HG03108 (cell line): ENCODE measurements around the gene ADGRF4.

ENCODE experiments used
- ATAC-seq: cut with Tn5 transposase; IDR thresholded peaks from one replicate; pipeline ENCODE4 v1.9.1; 2021; ENCODE audit warnings: moderate library complexity; ENCODE audit not compliant: unreplicated experiment

ADGRF4 gene

GRCh38 chr6:47680724-47681123 is 17.7 kb upstream of the ADGRF4 start:
- no peak for ATAC-seq

GRCh38 chr6:47681201-47681990 is 17.0 kb upstream of the ADGRF4 start:
- no peak for ATAC-seq

- ATAC-seq: no peak
Observed at GRCh38 chr6:47686411-47686810, 12.0 kb upstream of the ADGRF4 start.

- ATAC-seq: no peak
Observed at GRCh38 chr6:47687432-47687831, 10.9 kb upstream of the ADGRF4 start.

GRCh38 chr6:47690214-47690613 is 8.2 kb upstream of the ADGRF4 start:
- no peak for ATAC-seq

DNA sequence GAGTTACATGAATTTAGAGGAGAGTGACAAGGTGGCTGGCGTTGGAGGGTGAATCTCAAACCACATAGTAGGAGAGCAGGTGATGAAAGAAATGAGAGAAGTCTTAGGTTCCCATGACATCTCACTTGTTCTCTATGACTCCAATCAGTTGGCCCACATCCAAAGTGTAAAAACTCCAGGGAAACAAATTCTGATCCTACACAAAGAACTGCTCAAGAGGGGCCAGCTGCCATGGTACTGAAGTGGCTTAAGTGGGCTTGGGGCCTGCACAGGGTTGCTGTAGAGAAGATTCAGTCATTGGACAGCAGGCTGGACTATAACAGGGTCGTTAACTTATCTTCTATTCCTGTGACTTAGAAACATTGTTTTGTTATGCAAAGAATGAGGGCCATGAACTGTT is 7.6 kb upstream of the ADGRF4 start:
- ATAC-seq: no peak

- no peak for ATAC-seq
Observed at GRCh38 chr6:47697925-47698324, 455 bp upstream of the ADGRF4 start.

DNA sequence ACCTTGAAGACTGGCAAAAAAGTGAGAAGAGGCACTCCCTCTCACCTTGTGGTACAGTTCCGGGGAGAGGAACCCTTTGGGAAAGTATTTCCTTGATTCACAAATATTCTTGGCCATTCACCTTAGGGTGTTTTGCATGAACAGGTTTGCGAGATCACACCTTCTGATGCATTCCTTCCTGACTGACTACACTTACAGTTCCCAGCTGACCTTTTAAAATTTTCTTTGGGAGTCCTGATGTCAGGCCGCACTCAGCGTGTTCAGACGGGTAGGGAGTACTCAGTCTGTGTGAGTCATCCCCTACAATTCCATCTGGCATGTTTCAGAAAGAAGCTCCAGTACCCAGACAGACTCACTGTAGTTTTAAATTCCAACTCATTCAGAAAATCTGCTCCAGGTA is 1.7 kb downstream of the ADGRF4 start:
- no peak for ATAC-seq

DNA sequence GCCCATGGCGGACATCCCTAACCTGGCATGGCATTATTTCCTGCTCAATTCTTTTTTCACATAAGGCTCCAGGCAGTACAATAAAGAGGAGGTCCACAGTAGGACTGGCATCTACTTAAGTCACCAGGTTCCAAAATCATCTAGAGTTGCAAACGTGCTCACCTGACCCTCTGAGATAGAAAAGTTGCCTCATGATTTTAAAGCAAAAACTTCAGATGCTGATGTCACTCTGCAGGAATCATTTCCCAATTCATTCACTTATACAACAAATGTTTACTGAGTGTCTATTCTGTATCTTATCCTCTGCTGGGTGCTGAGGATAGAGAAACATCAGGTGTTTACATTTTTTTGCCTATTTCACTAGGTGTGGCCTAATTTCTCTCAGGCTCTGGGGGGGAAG is 2.2 kb downstream of the ADGRF4 start:
- ATAC-seq: no peak

DNA sequence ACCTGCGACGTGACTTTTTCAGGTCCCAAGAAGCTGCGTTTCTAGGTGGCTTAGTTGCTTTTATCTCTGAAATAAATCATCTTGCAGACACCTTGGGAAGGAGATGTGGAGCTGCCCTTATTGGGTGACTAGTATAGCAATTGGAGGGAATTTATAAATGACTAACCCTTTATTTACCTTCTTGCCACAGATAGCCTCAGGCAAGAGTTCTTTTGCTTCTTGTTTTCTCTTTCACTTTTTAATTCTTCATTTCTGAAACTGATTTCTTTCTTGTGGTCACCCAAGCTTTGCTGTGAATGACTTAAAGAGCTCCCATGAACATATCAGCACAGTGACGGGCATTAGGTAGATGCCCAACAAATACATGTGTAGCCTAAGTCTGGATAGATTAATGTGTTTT is 3.0 kb downstream of the ADGRF4 start:
- ATAC-seq: peak; percentile 91

DNA sequence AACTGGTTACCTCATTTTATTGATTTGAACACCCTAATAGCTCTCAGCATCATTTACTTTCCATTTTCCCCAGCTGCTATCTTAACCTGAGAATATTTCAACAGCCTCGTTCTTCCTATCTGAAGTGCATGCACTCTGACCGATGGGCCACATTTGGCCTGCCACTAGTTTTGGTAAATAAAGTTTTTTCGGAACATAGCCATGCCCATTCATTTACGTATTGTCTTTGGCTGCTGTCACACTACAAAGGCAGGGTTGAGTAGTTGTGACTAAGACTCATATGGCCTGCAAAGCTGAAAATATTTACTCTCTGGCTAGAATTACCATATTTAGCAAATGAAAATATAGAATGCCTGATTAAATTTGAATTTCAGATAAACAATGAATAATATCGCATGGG is 10.8 kb downstream of the ADGRF4 start:
- ATAC-seq: no peak

GRCh38 chr6:47710295-47710694 is 11.9 kb downstream of the ADGRF4 start:
- no peak for ATAC-seq

DNA sequence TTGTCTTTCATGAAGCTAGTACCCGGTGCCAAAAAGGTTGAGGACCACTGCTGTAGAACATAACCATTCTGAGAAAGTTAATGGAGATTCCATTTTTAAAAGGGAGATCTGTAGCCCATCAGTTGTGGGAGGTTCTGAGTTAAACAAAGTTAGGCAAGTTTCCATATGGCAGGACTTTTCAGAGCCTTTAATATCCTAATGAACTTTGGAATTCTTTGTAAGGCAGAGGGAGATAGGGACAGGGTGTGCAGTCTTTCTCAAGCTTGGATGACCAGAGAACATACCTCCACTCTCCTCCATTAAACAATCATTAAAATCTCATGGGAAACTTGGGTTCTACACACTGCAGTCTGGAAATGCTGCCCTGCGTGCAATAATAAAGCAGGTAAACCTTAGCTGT is 14.8 kb downstream of the ADGRF4 start:
- no peak for ATAC-seq

DNA sequence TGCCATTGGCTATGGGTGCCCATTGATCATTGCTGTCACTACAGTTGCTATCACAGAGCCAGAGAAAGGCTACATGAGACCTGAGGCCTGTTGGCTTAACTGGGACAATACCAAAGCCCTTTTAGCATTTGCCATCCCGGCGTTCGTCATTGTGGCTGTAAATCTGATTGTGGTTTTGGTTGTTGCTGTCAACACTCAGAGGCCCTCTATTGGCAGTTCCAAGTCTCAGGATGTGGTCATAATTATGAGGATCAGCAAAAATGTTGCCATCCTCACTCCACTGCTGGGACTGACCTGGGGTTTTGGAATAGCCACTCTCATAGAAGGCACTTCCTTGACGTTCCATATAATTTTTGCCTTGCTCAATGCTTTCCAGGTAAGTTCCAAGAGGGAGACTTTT is 16.4 kb downstream of the ADGRF4 start:
- ATAC-seq: no peak

GRCh38 chr6:47715782-47716181 is 17.4 kb downstream of the ADGRF4 start:
- ATAC-seq: no peak

DNA sequence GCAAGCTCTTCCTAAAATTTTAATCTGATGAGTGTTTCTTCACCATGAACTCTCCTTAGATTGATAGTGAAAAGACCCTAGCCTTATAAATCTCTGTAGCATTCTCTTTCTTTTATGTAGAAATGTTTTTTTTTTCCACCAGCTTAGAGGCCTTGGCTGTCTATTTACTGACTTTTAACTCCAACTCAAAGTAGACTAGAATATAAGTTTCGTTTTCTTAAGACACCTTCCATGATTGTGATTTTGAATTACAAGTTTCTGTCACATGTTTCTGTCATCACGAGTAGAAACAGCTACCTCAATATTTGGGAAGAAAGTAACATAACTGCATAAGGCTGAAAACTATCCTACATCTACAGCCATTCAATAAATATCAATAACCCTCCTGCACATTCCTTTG is 17.8 kb downstream of the ADGRF4 start:
- no peak for ATAC-seq

DNA sequence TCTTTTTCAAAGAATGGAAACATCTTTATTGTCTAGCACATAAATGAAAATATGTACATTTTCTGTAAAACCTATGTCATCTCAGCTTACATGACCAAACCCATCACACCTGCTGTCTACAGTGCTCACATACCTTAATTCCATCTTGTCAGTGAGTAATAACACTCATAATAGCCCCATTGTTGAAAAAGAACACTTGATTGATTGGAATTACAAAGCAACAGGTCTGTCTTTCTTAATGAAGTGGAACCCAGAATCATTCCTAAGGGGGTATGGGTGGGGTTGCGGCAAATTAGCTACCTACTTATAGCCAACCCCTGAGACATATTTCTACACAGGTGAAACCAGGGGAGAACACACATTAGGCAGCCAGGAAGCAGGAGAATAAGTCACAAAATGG is 20.2 kb downstream of the ADGRF4 start:
- no peak for ATAC-seq

DNA sequence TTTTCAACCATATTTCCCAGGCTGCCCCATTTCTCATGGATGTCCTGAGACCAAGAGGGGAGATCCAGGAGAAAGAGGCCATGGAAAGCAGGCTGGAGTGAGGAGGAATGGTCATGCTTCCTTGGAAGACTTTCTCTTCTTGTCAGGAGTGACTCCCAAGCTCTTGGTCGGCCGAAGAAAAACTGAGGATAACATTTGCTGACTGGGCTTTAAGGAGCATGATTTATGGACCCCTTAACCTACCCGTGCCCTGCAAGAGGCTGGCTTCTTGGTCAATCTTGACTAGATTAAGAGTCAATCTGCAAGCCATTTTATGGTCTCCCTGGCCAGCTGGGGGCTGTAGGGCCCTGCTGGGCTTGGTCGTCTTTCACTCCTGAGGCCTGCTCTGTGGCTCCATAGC is 22.8 kb downstream of the ADGRF4 start:
- ATAC-seq: no peak

- peak; percentile 52 for ATAC-seq
Observed at GRCh38 chr6:47722194-47722593, 23.8 kb downstream of the ADGRF4 start.

DNA sequence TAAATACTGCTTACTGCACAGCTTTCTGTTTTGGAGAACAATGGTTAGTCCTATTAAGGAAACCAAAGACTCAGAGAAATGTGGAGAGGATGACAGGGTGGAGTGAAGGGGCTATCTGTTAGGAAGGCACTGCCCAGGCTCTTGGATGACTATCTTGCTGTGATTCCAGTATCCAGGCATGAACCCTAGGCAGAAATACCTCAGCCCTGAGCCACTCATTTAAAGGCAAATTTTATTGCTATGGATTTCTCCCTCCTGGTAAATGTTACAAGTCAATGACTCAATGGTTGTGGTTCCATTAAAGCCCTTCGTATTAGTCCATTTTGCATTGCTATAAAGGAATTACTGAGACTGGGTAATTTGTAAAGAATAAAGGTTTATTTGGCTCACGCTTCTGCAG is 25.9 kb downstream of the ADGRF4 start:
- no peak for ATAC-seq

- ATAC-seq: no peak
Observed at GRCh38 chr6:47727391-47727790, 29.0 kb downstream of the ADGRF4 start.

DNA sequence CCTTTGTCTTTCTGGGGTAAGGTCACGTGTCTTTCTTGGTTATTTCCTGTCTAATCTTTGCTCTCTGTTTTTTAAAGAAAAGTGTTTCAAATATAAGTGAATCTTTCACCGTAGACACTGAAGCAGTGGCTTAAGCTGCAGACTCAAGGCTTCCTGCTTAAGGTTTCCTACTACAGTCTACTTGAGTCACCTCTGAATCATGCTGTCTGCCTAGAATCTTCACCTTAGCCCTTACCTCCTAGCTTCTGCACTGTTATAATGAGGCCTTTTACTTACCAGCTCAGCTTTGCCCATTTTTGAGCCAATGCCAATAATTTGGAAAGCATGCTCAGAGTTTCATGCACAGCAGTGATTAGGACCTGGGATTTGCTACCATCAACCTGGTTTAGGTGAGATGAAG is 30.6 kb downstream of the ADGRF4 start:
- ATAC-seq: no peak

DNA sequence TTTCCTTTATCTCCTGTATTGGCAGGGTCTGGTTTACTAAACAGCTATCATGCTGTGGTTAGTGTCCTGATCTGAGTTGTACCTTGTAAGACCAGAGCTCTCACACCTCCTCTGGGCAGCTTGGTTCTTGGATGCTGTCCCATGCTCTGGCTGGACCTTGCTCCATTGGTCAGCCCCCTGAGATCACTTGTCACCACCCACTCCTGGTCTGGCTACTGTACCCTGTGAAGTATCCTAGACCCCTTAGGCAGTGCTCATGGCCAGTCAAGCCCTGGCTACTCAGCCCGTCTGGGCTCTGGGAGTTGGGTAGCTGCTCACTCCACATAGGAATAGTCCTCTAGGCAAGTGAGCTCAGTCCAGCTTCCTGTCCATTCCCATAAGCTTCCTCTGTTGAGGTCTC is 31.1 kb downstream of the ADGRF4 start:
- no peak for ATAC-seq
